Mesenchymal stem cell (in vitro differentiated cells and primary cell): ENCODE measurements around the gene CTBP2.

Source experiments
- DNase-seq: peaks from one replicate; pipeline ENCODE4 v3.0.0-alpha.2; 2013
- H2AFZ ChIP-seq: one replicate; pipeline ENCODE4 v1.6.1; 2013; ENCODE audit warnings: low read depth, mild to moderate bottlenecking, control low read depth, inconsistent platforms, low read length, moderate library complexity
- H2AK5ac ChIP-seq: 2 replicates; pipeline ENCODE4 v1.6.1; 2013; ENCODE audit warnings: low read length, moderate library complexity, mild to moderate bottlenecking, inconsistent platforms; ENCODE audit not compliant: severe bottlenecking
- H2BK120ac ChIP-seq: one replicate; pipeline ENCODE4 v1.6.1; 2013; ENCODE audit warnings: low read depth, mild to moderate bottlenecking, inconsistent platforms, low read length, moderate library complexity
- H2BK12ac ChIP-seq, 2 experiments: one replicate each; pipeline ENCODE4 v1.6.1; 2013; ENCODE audit warnings: inconsistent platforms in 2 of 2, low read length in 2 of 2, mild to moderate bottlenecking in 2 of 2, moderate library complexity in 2 of 2, control low read depth in 1 of 2
- H2BK15ac ChIP-seq: one replicate; pipeline ENCODE4 v1.6.1; 2013; ENCODE audit warnings: mild to moderate bottlenecking, low read depth, inconsistent platforms; ENCODE audit not compliant: poor library complexity, severe bottlenecking
- H2BK5ac ChIP-seq: 2 replicates; pipeline ENCODE4 v1.6.1; 2013; ENCODE audit warnings: low read depth, mild to moderate bottlenecking, low read length, control low read depth, inconsistent platforms; ENCODE audit not compliant: poor library complexity, severe bottlenecking
- H3K14ac ChIP-seq, 2 experiments: one replicate each; pipeline ENCODE4 v1.6.1; 2013; ENCODE audit warnings: inconsistent platforms in 2 of 2, low read length in 2 of 2, control low read depth in 1 of 2, mild to moderate bottlenecking in 1 of 2, moderate library complexity in 1 of 2
- H3K18ac ChIP-seq, 2 experiments: one replicate each; pipeline ENCODE4 v1.6.1; 2013; ENCODE audit warnings: inconsistent platforms in 2 of 2, low read length in 2 of 2, control low read depth in 1 of 2, low read depth in 1 of 2, mild to moderate bottlenecking in 1 of 2
- H3K23ac ChIP-seq, 2 experiments: one replicate each; pipeline ENCODE4 v1.6.1; 2013; ENCODE audit warnings: inconsistent platforms in 2 of 2, low read length in 2 of 2, mild to moderate bottlenecking in 2 of 2, moderate library complexity in 2 of 2, control low read depth in 1 of 2
- H3K27ac ChIP-seq: 2 replicates; pipeline ENCODE4 v1.5.1; 2013; ENCODE audit warnings: mild to moderate bottlenecking, moderate library complexity, low read length, control low read depth, inconsistent platforms; ENCODE audit not compliant: poor library complexity, severe bottlenecking
- H3K27me3 ChIP-seq, 2 experiments: 2 replicates each; pipeline versions ENCODE4 v1.6.1 to v1.7.0; 2013; ENCODE audit warnings: low read length in 2 of 2, mild to moderate bottlenecking in 2 of 2, moderate library complexity in 2 of 2, control low read depth in 1 of 2, inconsistent platforms in 1 of 2; ENCODE audit not compliant: control insufficient read depth in 1 of 2, insufficient read depth in 1 of 2
- H3K36me3 ChIP-seq, 2 experiments: 2 replicates each; pipeline versions ENCODE4 v1.6.1 to v1.7.0; 2013; ENCODE audit warnings: low read length in 2 of 2, control low read depth in 1 of 2, inconsistent platforms in 1 of 2, low read depth in 1 of 2, mild to moderate bottlenecking in 1 of 2; ENCODE audit not compliant: insufficient read depth in 2 of 2, control insufficient read depth in 1 of 2
- H3K4ac ChIP-seq, 2 experiments: one replicate each; pipeline ENCODE4 v1.6.1; 2013; ENCODE audit warnings: inconsistent platforms in 2 of 2, low read length in 2 of 2, mild to moderate bottlenecking in 2 of 2, moderate library complexity in 2 of 2, control low read depth in 1 of 2, low read depth in 1 of 2
- H3K4me1 ChIP-seq: 2 replicates; pipeline ENCODE4 v1.6.1; 2013; ENCODE audit warnings: low read depth, low read length, control low read depth; ENCODE audit not compliant: control insufficient read depth, insufficient read depth
- H3K4me2 ChIP-seq: 2 replicates; pipeline ENCODE4 v1.6.1; 2013; ENCODE audit warnings: low read length, mild to moderate bottlenecking, inconsistent platforms; ENCODE audit not compliant: poor library complexity, severe bottlenecking
- H3K4me3 ChIP-seq, 2 experiments: 2 replicates each; pipeline versions ENCODE4 v1.5.1 to v1.7.0; 2013; ENCODE audit warnings: low read length in 2 of 2, mild to moderate bottlenecking in 2 of 2, control low read depth in 1 of 2, low read depth in 1 of 2; ENCODE audit not compliant: insufficient read depth in 1 of 2
- H3K79me1 ChIP-seq: replicated peaks from 2 replicates; pipeline ENCODE4 v1.6.1; 2013; ENCODE audit warnings: mild to moderate bottlenecking, control low read depth, low read length, inconsistent platforms; ENCODE audit not compliant: poor library complexity, severe bottlenecking
- H3K9ac ChIP-seq: 2 replicates; pipeline ENCODE4 v1.7.0; 2013; ENCODE audit warnings: mild to moderate bottlenecking, low read length, moderate library complexity
- H3K9me3 ChIP-seq: 2 replicates; pipeline ENCODE4 v1.7.0; 2013; ENCODE audit warnings: mild to moderate bottlenecking, low read length; ENCODE audit not compliant: control insufficient read depth
- H4K8ac ChIP-seq: one replicate; pipeline ENCODE4 v1.6.1; 2013; ENCODE audit warnings: inconsistent platforms, mild to moderate bottlenecking, low read length, moderate library complexity
- H4K91ac ChIP-seq: one replicate; pipeline ENCODE4 v1.6.1; 2013; ENCODE audit warnings: mild to moderate bottlenecking, low read length, inconsistent platforms
- WGBS: methylation state at CpG from one replicate; pipeline ENCODE4 v1.1.7; 2013; ENCODE audit warnings: mixed read lengths; 5-methylcytosine and 5-hydroxymethylcytosine counted together

The CTBP2 gene

GRCh38 chr10:124975977-124976514, 184.3 kb downstream of the CTBP2 start:
- H4K91ac ChIP-seq, result no peak overlapping the region
- no peaks in the 10 kb centered on the region for H3K9me3 ChIP-seq
- no peak overlapping the region for H4K8ac ChIP-seq
- no peak overlapping the region for H2AFZ ChIP-seq
- H2BK15ac ChIP-seq, result no peak overlapping the region
- no peak overlapping the region for H3K4me2 ChIP-seq
- peak overlapping the region; percentile 88 for H3K27ac ChIP-seq
- peaks cover 4 to 42% of the 10 kb centered on the region in 2 experiments for H3K36me3 ChIP-seq
- H3K4me1 ChIP-seq, result peaks cover 9% of the 10 kb centered on the region
- no peak overlapping the region for H3K4ac ChIP-seq
- no peak overlapping the region for H3K9ac ChIP-seq
- H3K4me3 ChIP-seq, result no peak overlapping the region
- H3K79me1 ChIP-seq, result peaks cover 21% of the 10 kb centered on the region
- peak overlapping the region; percentile 77 for H2AK5ac ChIP-seq
- H3K18ac ChIP-seq, result no peak overlapping the region
- 84% methylated on average over 5 of the region's 5 CpGs for WGBS
- H3K23ac ChIP-seq, result no peak overlapping the region
- H2BK12ac ChIP-seq, result no peak overlapping the region
- H2BK120ac ChIP-seq, result no peak overlapping the region
- no peak overlapping the region for H3K14ac ChIP-seq
- no peak overlapping the region for H2BK5ac ChIP-seq
- DNase-seq, result no peak
- no peaks in the 10 kb centered on the region for H3K27me3 ChIP-seq

- H3K79me1 ChIP-seq, result peaks cover 30% of the 10 kb centered on the region
- no peak overlapping the region for H2BK15ac ChIP-seq
- no peak overlapping the region for H2BK5ac ChIP-seq
- H3K36me3 ChIP-seq, result peaks cover 4 to 48% of the 10 kb centered on the region in 2 experiments
- H3K4me2 ChIP-seq, result no peak overlapping the region
- H3K18ac ChIP-seq, result no peak overlapping the region
- no peak overlapping the region for H3K4me3 ChIP-seq
- no peaks in the 10 kb centered on the region for H3K27me3 ChIP-seq
- H3K4me1 ChIP-seq, result peaks cover 10% of the 10 kb centered on the region
- H3K9me3 ChIP-seq, result no peaks in the 10 kb centered on the region
- no peak overlapping the region for H3K23ac ChIP-seq
- H2AFZ ChIP-seq, result no peak overlapping the region
- no peak overlapping the region for H3K4ac ChIP-seq
- 96% methylated on average over 5 of the region's 5 CpGs for WGBS
- H4K8ac ChIP-seq, result no peak overlapping the region
- no peak overlapping the region for H2BK12ac ChIP-seq
- no peak overlapping the region for H3K27ac ChIP-seq
- H3K14ac ChIP-seq, result no peak overlapping the region
- H3K9ac ChIP-seq, result no peak overlapping the region
- H4K91ac ChIP-seq, result no peak overlapping the region
- no peak for DNase-seq
- H2BK120ac ChIP-seq, result no peak overlapping the region
- H2AK5ac ChIP-seq, result no peak overlapping the region
Observed at GRCh38 chr10:124974131-124974530, 186.2 kb downstream of the CTBP2 start.

GRCh38 chr10:124972637-124973036, 187.7 kb downstream of the CTBP2 start:
- no peak overlapping the region for H3K4me2 ChIP-seq
- H3K4me3 ChIP-seq, result no peak overlapping the region
- no peak overlapping the region for H3K27ac ChIP-seq
- H3K79me1 ChIP-seq, result peaks cover 33% of the 10 kb centered on the region
- H2AK5ac ChIP-seq, result no peak overlapping the region
- no peak overlapping the region for H2BK15ac ChIP-seq
- H3K36me3 ChIP-seq, result peaks cover 4 to 60% of the 10 kb centered on the region in 2 experiments
- no peak overlapping the region for H3K23ac ChIP-seq
- H3K27me3 ChIP-seq, result no peaks in the 10 kb centered on the region
- peaks cover 10% of the 10 kb centered on the region for H3K4me1 ChIP-seq
- no peak overlapping the region for H4K91ac ChIP-seq
- no peak overlapping the region for H3K4ac ChIP-seq
- no peak overlapping the region for H4K8ac ChIP-seq
- no peak for DNase-seq
- H2BK120ac ChIP-seq, result no peak overlapping the region
- H3K18ac ChIP-seq, result no peak overlapping the region
- no peak overlapping the region for H2BK12ac ChIP-seq
- H3K14ac ChIP-seq, result no peak overlapping the region
- no peak overlapping the region for H3K9ac ChIP-seq
- H3K9me3 ChIP-seq, result no peaks in the 10 kb centered on the region
- H2BK5ac ChIP-seq, result no peak overlapping the region
- no peak overlapping the region for H2AFZ ChIP-seq
- WGBS, result 98% methylated on average over 6 of the region's 7 CpGs

GRCh38 chr10:124971276-124971675, 189.1 kb downstream of the CTBP2 start:
- 70% methylated on average over 1 of the region's 2 CpGs for WGBS
- Histone ChIP-seq H2BK120ac (no peak overlapping the region), H3K18ac (no peak overlapping the region), H2BK5ac (no peak overlapping the region), H3K4ac (no peak overlapping the region), H3K14ac (no peak overlapping the region), H2BK12ac (no peak overlapping the region), H3K79me1 (peaks cover 35% of the 10 kb centered on the region), H3K27me3 (no peaks in the 10 kb centered on the region), H3K27ac (no peak overlapping the region), H2AK5ac (no peak overlapping the region), H3K4me3 (no peak overlapping the region), H2AFZ (no peak overlapping the region), H3K4me1 (peaks cover 8% of the 10 kb centered on the region), H4K91ac (no peak overlapping the region), H3K4me2 (no peak overlapping the region), H3K9ac (no peak overlapping the region), H4K8ac (no peak overlapping the region), H3K36me3 (peaks cover 9 to 73% of the 10 kb centered on the region in 2 experiments), H3K23ac (no peak overlapping the region), H3K9me3 (no peaks in the 10 kb centered on the region), H2BK15ac (no peak overlapping the region)
- no peak for DNase-seq
